HG02885 (cell line): Measurements from ENCODE around the gene IMMP2L.

ENCODE experiments used
- ATAC-seq: cut with Tn5 transposase; IDR thresholded peaks from one replicate; pipeline ENCODE4 v1.9.1; 2021; ENCODE audit warnings: mild to moderate bottlenecking; ENCODE audit not compliant: unreplicated experiment, poor library complexity

Gene IMMP2L

DNA sequence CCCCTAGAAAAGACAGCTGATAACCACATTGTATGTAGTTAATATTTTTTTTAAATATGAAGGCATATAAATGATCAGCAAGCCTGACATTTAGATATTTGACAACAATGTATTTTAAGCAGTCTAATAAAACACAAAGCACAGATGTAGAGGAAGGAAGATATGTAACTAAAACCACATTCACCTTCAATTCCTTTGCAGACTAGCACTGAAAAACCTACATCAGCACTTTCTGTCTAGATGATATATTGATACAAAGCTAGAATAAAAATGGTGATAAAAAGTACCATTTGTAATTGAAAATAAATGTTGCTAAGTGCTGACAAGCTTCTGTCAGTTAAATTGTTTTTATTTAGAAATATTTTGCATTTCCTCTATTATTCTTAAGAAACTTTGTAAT is 153.6 kb downstream of the IMMP2L start:
- no peak for ATAC-seq

GRCh38 chr7:111407258-111407657 is 155.0 kb downstream of the IMMP2L start:
- no peak for ATAC-seq

DNA sequence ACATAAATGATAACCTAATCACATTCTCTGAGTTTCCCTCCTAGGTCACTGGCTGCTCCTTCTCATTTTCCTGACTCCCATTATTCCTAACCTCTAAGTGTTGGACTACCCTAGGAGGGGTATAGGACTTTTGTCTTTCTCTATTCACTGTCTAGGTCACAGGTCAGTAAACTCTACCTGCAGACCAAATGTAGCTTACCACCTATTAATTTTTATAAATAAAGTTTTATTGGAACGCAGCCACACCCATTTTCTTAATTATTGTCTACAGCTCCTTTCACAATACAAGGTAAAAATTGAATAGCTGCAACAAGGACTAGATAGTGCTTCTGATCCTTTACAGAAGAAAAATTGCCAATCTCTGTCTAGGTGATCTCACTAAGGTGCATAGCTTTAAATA is 156.7 kb downstream of the IMMP2L start:
- no peak for ATAC-seq

DNA sequence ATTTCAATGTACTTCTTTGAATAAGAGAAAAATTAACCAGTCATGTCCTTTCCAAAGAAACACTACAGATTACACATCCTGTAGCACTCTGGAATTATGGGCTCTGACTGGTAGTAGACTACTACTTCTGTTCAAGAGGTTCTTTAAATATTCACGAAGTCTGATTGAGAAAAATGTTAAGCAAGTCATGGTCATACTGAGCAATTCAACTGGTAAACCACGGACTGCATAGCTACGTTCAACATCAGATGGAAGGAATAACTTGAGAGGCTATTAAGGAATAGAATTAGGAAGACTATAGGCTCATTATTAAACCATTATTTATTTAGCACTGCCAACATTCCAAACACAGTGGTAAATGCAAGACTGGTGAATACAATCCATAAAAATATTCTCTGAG is 160.8 kb downstream of the IMMP2L start:
- ATAC-seq: no peak

DNA sequence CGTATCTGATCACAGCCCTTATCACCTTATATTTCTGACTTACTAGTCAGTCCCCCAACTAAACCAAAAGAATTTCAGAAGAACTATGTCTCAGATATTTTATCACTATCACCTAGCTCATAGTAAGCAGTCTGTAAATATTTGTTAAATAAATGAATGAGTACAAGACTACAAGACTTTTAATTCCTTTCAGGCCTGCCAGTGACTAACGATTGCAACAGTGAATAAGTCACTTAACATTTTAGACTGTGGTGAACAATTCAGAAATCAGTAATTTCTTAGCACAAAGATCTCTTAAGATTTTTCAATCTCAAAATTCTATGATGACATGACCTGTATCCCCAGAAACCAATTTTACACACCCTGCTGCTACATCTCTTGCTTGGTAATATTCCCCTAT is 162.2 kb downstream of the IMMP2L start:
- no peak for ATAC-seq

GRCh38 chr7:111394891-111395290 is 167.4 kb downstream of the IMMP2L start:
- ATAC-seq: no peak

- no peak for ATAC-seq
Observed at GRCh38 chr7:111393011-111393754, 169.1 kb downstream of the IMMP2L start.

DNA sequence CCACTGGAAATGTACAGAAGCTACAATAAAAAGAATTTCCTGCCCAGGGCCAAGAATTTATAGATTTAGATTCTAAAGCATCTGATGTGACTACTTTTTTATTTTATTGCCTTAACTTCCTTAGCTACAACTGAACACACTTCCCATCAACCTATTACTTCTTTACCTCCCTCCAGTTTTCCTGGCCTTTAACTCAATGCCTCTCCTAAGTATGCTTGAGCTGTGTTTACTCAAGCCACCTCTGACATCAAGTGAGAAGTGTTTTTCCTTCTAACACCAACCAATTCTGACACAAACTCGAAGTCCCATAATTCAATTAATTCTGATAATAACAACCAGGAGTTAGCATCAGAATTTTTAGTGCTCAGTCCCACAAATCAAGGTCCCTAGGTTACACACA is 170.0 kb downstream of the IMMP2L start:
- ATAC-seq: no peak

- no peak for ATAC-seq
Observed at GRCh38 chr7:111390000-111390399, 172.3 kb downstream of the IMMP2L start.

DNA sequence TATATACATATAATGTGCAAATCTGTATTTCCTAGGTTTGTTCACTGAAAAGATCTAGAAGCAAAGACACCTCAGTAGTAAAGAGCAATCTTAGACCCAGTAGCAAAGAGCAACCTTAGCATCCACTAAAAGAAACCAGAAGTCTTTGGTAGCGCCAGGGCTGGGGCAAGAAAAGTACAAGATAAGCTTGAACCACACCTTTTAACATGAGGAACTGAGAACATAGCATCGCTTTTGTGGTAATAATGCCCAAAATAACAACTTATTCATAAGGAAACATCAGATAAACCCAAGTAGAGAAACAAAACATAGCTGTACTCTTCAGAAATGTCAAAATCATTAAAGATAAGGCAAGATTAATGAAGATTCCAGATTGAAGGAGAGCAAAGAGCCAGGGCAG is 173.4 kb downstream of the IMMP2L start:
- peak; percentile 92 for ATAC-seq

- no peak for ATAC-seq
Observed at GRCh38 chr7:111388016-111388415, 174.3 kb downstream of the IMMP2L start.

GRCh38 chr7:111384065-111384891 is 178.0 kb downstream of the IMMP2L start:
- no peak for ATAC-seq

GRCh38 chr7:111383133-111383532 is 179.2 kb downstream of the IMMP2L start:
- no peak for ATAC-seq

- no peak for ATAC-seq
Observed at GRCh38 chr7:111381590-111381989, 180.7 kb downstream of the IMMP2L start.

DNA sequence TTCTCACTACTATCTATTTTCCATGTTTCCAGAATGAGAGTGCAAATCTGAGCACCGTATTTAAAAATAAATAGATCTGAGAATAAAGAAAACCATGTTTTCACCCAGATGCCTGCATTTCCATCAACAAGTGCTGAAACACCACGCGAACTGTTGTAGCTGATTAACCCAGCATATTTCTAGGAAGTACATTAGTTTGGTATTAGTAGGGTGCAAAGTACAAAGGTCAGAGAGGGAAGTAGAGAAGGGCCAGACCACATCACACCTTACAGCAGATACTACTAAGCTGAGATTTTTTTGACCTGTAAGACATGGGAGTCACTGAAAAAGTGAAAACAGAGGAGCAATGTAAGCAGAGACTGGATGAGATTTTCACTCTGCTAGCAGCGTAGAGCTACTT is 181.3 kb downstream of the IMMP2L start:
- ATAC-seq: no peak

DNA sequence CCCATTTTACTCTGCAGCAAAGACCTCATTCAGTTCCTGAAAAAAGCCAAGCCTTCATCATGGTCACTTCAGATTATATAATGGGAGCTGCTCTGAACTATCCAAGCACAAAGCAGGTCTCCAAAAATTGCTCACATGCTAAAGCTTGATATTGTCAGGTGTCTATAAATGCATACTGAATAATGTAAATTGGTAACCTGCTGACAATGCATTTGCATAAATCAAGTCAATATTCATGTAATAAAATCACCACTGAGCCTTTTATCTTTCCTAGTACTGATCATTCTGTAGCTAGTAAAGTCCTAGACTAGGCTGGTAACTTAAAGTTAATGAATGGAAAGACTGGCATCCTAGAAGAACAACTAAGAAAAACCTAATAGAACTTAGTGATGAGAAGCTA is 188.3 kb downstream of the IMMP2L start:
- no peak for ATAC-seq

GRCh38 chr7:111371437-111371836 is 190.9 kb downstream of the IMMP2L start:
- ATAC-seq: no peak

- no peak for ATAC-seq
Observed at GRCh38 chr7:111370002-111370401, 192.3 kb downstream of the IMMP2L start.

- ATAC-seq: no peak
Observed at GRCh38 chr7:111368381-111369065, 193.8 kb downstream of the IMMP2L start.

DNA sequence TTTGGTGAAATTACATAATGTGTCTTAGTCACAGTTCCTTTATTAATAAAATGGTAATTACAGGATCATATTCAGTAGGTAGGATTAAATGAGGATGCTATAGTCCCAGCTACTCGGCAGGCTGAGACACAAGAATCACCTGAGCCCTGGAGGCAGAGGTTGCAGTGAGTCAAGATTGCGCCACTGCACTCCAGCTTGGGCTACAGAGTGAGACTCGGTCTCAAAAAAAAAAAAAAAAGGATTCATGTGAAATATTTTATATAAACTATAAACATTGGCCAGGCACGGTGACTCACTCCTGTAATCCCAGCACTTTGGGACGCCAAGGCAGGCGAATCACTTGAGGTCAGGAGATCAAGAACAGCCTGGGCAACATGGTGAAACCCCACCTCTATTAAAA is 197.9 kb downstream of the IMMP2L start:
- no peak for ATAC-seq

DNA sequence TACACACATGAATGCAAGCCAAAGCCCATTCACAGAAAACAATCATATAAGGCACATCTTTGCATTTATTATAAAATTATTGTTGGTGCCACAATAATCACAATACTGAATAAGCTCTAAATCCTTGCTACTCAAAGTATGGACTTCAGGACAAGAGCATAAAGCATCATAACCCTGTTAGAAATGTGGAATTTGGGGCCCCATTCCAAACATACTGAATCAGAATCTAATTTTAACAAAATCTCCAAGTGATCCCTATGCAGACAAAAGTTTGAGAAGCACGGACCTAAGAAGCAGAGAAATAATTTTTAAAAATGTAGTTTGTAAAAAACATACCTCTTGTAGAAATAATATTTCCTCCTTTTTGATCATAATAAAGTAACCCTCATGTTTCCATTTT is 199.2 kb downstream of the IMMP2L start:
- no peak for ATAC-seq
